ENCODE measurements around the gene FAM120B. TPM values are rescaled to one million over a fixed set of nuclear protein-coding genes. Genes with fewer than 3 reads are reported as not detected.
"Not testable (repeated sequence)": the region's sequence is repeated elsewhere in the genome, so short reads cannot be mapped to it uniquely, and the experiment has no call there.

FAM120B gene
- total RNA-seq, 1 donor: 20.4 TPM

DNA sequence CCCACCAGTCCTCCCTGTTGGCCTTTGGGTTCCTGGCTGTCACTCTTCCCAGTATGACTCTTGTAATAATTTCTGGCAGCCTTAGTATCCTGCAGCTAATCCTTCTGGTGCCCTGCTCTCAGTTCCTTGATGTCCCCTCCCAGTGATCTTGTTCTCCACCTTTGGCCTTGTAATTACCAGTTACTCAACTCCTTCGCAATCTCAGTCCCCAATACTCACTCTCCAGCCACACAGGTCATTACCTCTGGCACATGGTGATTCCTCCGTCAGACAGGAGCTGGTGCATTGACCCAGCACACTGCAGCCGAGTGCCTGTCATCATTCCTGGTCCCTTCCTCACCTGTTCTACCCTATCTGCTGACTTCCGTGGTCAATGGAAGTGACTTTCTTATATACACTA lies 101.4 kb downstream of the FAM120B start:
- DNase-seq (ENCODE audit: low read depth): no peak
- no peak overlapping the region for H3K4me3 ChIP-seq (ENCODE audit: low read depth, low read length)
- TF ChIP-seq, protein P1, sequence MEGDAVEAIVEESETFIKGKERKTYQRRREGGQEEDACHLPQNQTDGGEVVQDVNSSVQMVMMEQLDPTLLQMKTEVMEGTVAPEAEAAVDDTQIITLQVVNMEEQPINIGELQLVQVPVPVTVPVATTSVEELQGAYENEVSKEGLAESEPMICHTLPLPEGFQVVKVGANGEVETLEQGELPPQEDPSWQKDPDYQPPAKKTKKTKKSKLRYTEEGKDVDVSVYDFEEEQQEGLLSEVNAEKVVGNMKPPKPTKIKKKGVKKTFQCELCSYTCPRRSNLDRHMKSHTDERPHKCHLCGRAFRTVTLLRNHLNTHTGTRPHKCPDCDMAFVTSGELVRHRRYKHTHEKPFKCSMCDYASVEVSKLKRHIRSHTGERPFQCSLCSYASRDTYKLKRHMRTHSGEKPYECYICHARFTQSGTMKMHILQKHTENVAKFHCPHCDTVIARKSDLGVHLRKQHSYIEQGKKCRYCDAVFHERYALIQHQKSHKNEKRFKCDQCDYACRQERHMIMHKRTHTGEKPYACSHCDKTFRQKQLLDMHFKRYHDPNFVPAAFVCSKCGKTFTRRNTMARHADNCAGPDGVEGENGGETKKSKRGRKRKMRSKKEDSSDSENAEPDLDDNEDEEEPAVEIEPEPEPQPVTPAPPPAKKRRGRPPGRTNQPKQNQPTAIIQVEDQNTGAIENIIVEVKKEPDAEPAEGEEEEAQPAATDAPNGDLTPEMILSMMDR (IDR thresholded peaks at IDR 0.05; ENCODE audit: insufficient read depth, low read length): no peak

DNA sequence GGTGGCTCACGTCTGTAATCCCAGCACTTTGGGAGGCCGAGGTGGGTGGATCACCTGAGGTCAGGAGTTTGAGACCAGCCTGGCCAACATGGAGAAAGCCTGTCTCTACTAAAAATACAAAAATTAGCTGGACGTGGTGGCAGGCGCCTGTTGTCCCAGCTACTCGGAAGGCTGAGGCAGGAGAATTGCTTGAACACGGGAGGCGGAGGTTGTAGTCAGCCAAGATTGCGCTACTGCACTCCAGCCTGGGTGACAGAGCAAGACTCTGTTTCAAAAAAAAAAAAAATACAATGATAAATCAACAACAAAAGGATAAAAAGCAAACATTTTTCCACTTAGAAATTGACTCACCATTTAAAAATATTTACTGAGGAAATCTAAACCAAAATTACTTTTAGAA lies 103.2 kb downstream of the FAM120B start:
- H3K4me3 ChIP-seq (ENCODE audit: low read depth, low read length); DNase-seq (ENCODE audit: low read depth): not testable (repeated sequence)

DNA sequence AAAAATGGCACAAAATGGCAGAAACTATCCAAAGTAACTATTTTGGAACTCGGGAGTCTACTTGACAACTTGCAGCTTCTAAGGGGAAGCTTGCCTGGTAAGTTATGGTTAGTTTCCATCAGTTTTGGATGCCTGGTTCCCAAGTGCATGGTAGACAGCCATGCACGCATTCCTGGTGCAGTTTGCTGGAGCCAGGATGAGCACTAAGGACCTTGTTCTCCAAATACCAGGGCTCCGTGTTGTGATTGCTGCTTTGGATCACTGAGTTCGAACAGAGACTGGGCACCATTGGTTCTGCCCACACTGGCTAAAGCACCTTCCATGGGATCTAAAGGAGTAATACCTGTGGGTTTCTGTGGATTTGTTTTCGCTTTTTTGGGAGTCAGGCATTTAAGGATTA lies 103.7 kb downstream of the FAM120B start:
- DNase-seq (ENCODE audit: low read depth): no peak
- H3K4me3 ChIP-seq (ENCODE audit: low read depth, low read length): no peak overlapping the region
- TF ChIP-seq, protein P1 (IDR thresholded peaks at IDR 0.05; ENCODE audit: insufficient read depth, low read length): no peak

- TF ChIP-seq, protein P1 (IDR thresholded peaks at IDR 0.05; ENCODE audit: insufficient read depth, low read length): no peak
- no peak overlapping the region for H3K4me3 ChIP-seq (ENCODE audit: low read depth, low read length)
- no peak for DNase-seq (ENCODE audit: low read depth)
Measured at GRCh38 chr6:170415318-170415717, 108.8 kb downstream of the FAM120B start.

DNA sequence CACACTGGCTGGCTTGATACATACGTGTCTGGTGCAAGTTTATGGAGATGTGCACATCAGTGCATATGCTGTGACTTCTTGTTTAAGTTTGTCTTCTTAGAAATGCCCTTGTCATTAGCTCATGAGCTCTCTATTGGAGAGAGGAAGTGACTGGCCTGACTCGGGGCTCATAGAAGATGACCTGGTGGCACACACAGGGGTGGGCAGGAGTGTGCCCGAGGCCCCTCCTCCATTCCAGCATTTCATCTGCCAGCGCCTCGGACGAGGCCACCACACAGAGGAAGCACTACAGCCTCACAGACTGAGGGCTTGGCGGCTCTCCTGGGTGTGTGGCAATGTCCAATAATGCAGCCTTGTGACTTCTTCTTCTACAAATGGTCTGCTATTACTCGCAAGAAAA lies 109.7 kb downstream of the FAM120B start:
- H3K4me3 ChIP-seq (ENCODE audit: low read depth, low read length): no peak overlapping the region
- TF ChIP-seq, protein P1 (IDR thresholded peaks at IDR 0.05; ENCODE audit: insufficient read depth, low read length): no peak
- DNase-seq (ENCODE audit: low read depth): no peak

GRCh38 chr6:170416959-170417606 lies 110.5 kb downstream of the FAM120B start:
- TF ChIP-seq, protein P1 (IDR thresholded peaks at IDR 0.05; ENCODE audit: insufficient read depth, low read length): no peak
- no peak for DNase-seq (ENCODE audit: low read depth)
- H3K4me3 ChIP-seq (ENCODE audit: low read depth, low read length): no peak overlapping the region

GRCh38 chr6:170417881-170418280 lies 111.3 kb downstream of the FAM120B start:
- H3K4me3 ChIP-seq (ENCODE audit: low read depth, low read length): no peak overlapping the region
- TF ChIP-seq, protein P1 (IDR thresholded peaks at IDR 0.05; ENCODE audit: insufficient read depth, low read length): no peak
- DNase-seq (ENCODE audit: low read depth): no peak

Data from fibroblast of the aortic adventitia (primary cell).